PFSK-1 (cell line): ENCODE measurements around the gene BCCIP.

ENCODE experiments used
- POLR2AphosphoS5 ChIP-seq: IDR thresholded peaks from 2 replicates; pipeline ENCODE4 v1.6.1; 2012; ENCODE audit warnings: low read depth, mild to moderate bottlenecking, control low read depth, low read length, moderate library complexity
- SIN3A ChIP-seq: IDR thresholded peaks from 2 replicates; pipeline ENCODE4 v1.6.1; 2012; ENCODE audit warnings: mild to moderate bottlenecking, low read length, moderate library complexity, borderline replicate concordance; ENCODE audit not compliant: insufficient read depth
- TF ChIP-seq, protein P1 (sequence below), 2 experiments: IDR thresholded peaks; 2 replicates each; pipeline versions ENCODE4 v1.6.1 to v1.8.0; 2011 to 2012; ENCODE audit warnings: low read depth in 2 of 2, low read length in 2 of 2, control low read depth in 1 of 2, inconsistent platforms in 1 of 2, mild to moderate bottlenecking in 1 of 2, moderate library complexity in 1 of 2; ENCODE audit not compliant: insufficient read depth in 1 of 2

DNA sequence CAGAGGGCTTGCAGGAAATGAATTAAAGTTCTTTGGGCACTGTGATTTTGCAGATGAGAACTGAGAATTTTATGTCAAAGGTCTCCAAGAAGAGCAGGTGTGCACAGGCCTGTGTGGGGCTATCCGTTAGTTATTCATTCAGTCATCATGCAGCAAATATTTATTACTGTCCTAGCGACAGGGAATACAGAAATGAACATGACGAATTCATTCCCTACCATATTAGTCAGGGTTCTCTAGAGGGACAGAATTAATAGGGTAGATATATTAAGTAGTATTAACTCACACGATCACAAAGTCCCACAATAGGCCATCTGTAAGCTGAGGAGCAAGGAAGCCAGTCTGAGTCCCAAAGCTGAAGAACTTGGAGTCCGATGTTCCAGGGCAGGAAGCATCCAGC lies 44.8 kb upstream of the BCCIP start:
- TF ChIP-seq POLR2AphosphoS5 (no peak), SIN3A (no peak)
- TF ChIP-seq, protein P1, sequence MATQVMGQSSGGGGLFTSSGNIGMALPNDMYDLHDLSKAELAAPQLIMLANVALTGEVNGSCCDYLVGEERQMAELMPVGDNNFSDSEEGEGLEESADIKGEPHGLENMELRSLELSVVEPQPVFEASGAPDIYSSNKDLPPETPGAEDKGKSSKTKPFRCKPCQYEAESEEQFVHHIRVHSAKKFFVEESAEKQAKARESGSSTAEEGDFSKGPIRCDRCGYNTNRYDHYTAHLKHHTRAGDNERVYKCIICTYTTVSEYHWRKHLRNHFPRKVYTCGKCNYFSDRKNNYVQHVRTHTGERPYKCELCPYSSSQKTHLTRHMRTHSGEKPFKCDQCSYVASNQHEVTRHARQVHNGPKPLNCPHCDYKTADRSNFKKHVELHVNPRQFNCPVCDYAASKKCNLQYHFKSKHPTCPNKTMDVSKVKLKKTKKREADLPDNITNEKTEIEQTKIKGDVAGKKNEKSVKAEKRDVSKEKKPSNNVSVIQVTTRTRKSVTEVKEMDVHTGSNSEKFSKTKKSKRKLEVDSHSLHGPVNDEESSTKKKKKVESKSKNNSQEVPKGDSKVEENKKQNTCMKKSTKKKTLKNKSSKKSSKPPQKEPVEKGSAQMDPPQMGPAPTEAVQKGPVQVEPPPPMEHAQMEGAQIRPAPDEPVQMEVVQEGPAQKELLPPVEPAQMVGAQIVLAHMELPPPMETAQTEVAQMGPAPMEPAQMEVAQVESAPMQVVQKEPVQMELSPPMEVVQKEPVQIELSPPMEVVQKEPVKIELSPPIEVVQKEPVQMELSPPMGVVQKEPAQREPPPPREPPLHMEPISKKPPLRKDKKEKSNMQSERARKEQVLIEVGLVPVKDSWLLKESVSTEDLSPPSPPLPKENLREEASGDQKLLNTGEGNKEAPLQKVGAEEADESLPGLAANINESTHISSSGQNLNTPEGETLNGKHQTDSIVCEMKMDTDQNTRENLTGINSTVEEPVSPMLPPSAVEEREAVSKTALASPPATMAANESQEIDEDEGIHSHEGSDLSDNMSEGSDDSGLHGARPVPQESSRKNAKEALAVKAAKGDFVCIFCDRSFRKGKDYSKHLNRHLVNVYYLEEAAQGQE (IDR thresholded peaks at IDR 0.05; ENCODE audit: insufficient read depth in 1 of 2, low read depth in 2 of 2, low read length in 2 of 2) = no peak
